ENCODE measurements around the gene PRRT2. TPM values are rescaled to one million over a fixed set of nuclear protein-coding genes. Genes with fewer than 3 reads are reported as not detected.

Gene PRRT2
- total and polyA plus RNA-seq, 2 donors (not counting 3 experiments of a cell fraction or from before 2014, with no cell fraction given) = 3.3 TPM

GRCh38 chr16:29836623-29837022 is 24.6 kb downstream of the PRRT2 start:
- no peak for TF ChIP-seq MYC (IDR thresholded peaks at IDR 0.05; ENCODE audit: low read depth, low read length)
- TF ChIP-seq EZH2 (IDR thresholded peaks at IDR 0.05; ENCODE audit: borderline replicate concordance, low read depth, low read length, severe bottlenecking) = no peak
- no peak for TF ChIP-seq MAX (IDR thresholded peaks at IDR 0.05; ENCODE audit: insufficient read depth, insufficient read length)
- TF ChIP-seq FOS (IDR thresholded peaks at IDR 0.05; ENCODE audit: borderline replicate concordance, insufficient read depth, low read length) = no peak
- TF ChIP-seq GATA2 (IDR thresholded peaks at IDR 0.05; ENCODE audit: insufficient read depth, insufficient read length, low read depth, low read length) = no peak
- TF ChIP-seq POLR2A (IDR thresholded peaks at IDR 0.05; ENCODE audit: low read depth, low read length) = no peak
- no peak for TF ChIP-seq JUN (IDR thresholded peaks at IDR 0.05; ENCODE audit: borderline replicate concordance, insufficient read depth, insufficient read length, low read depth)
- no peak for TF ChIP-seq POLR2AphosphoS5 (IDR thresholded peaks at IDR 0.05; ENCODE audit: insufficient read depth, low read depth, low read length)
- TF ChIP-seq CTCF (IDR thresholded peaks at IDR 0.05; ENCODE audit: extremely low read depth in 1 of 2, insufficient read depth in 1 of 2, low read depth in 1 of 2, low read length in 2 of 2) = no peak
- no TSS peak for BruUV-seq (replicated peaks)
- DNase-seq (ENCODE audit: low read depth, low spot score) (no peak), FAIRE-seq (no peak)
- peaks cover 0 to 22% of the 10 kb centered on the region in 2 experiments for H3K36me3 ChIP-seq (ENCODE audit: control insufficient read depth in 2 of 2, extremely low read depth in 1 of 2, insufficient read depth in 2 of 2, low read length in 2 of 2)
- no peaks in the 10 kb centered on the region for H3K4me1 ChIP-seq (ENCODE audit: control insufficient read depth, extremely low read depth, insufficient read depth, low read length)
- H3K9ac ChIP-seq (replicated peaks; ENCODE audit: extremely low read depth, insufficient read depth, low read length) = no peak overlapping the region
- H3K79me2 ChIP-seq (ENCODE audit: control insufficient read depth, insufficient read depth, low read length) = no peaks in the 10 kb centered on the region
- intact Hi-C loops (cut with micrococcal nuclease) (no loop called here), dilution Hi-C loops (cut with MboI; ENCODE audit: extremely low pct_ligation_motif_present, low sequenced_read_pairs) (no loop called here)
- no peak overlapping the region for H3K27ac ChIP-seq (ENCODE audit: insufficient read depth, low read depth, low read length)
- no peaks in the 10 kb centered on the region for H3K27me3 ChIP-seq (ENCODE audit: control insufficient read depth in 2 of 2, insufficient read depth in 2 of 2, low read length in 2 of 2)
- CTCF ChIA-PET = interaction anchor here (1.8 to 4.5 kb wide), 2 partner anchors 12 to 52 kb away, joined by 5 to 46 read pairs; no protein-coding TSS in a partner anchor
- H4K20me1 ChIP-seq (replicated peaks; ENCODE audit: control insufficient read depth, extremely low read depth, insufficient read depth, low read length) = no peaks in the 10 kb centered on the region
- H3K4me3 ChIP-seq (replicated peaks in 1 of 3; ENCODE audit: insufficient read depth in 1 of 3, low read depth in 1 of 3, low read length in 3 of 3) = no peak overlapping the region
- H2AFZ ChIP-seq (ENCODE audit: low read depth, low read length) = no peak overlapping the region
- no peaks in the 10 kb centered on the region for H3K9me3 ChIP-seq (replicated peaks; ENCODE audit: control insufficient read depth, insufficient read depth, low read length)
- no peak overlapping the region for H3K4me2 ChIP-seq (ENCODE audit: insufficient read depth, low read length)
- no peaks in the 10 kb centered on the region for H3K9me1 ChIP-seq (replicated peaks; ENCODE audit: control insufficient read depth, extremely low read depth, insufficient read depth, low read length)
- POLR2A ChIA-PET = interaction anchor here (0.7 kb wide), 1 partner anchor 41 kb away, joined by 4 read pairs; no protein-coding TSS in a partner anchor

All from endothelial cell of umbilical vein (primary cell).